Suppressor macrophage treated with lipopolysaccharide for 1 hour (primary cell): ENCODE data around the gene DDX53.

Experiments
- DNase-seq, 3 donors: peaks; one replicate each; pipeline ENCODE4 v3.0.0-alpha.2; 2020 to 2022

DDX53 gene

GRCh38 chrX:22999696-23000223, at the start of gene DDX53:
Gene DDX53, plus strand, starts transcription at chrX:22999960. Its CDS starts 98 bp downstream, at chrX:23000058.
- no peak for DNase-seq

GRCh38 chrX:22950269-22951266, 49.2 kb upstream of the DDX53 start:
- DNase-seq: peak; percentile 3 to 21 (median 10)

- DNase-seq: peak in 1 of 3 donors; percentile 5
Measured at GRCh38 chrX:22952010-22952409, 47.8 kb upstream of the DDX53 start.

GRCh38 chrX:22958250-22958649, 41.5 kb upstream of the DDX53 start:
- no peak for DNase-seq

GRCh38 chrX:22959204-22959920, 40.4 kb upstream of the DDX53 start:
- no peak for DNase-seq

- DNase-seq: no peak
Measured at GRCh38 chrX:22963196-22963595, 36.6 kb upstream of the DDX53 start.

GRCh38 chrX:22968494-22968893, 31.3 kb upstream of the DDX53 start:
- DNase-seq: no peak

GRCh38 chrX:22969411-22969810, 30.3 kb upstream of the DDX53 start:
- DNase-seq: no peak

GRCh38 chrX:22970861-22971260, 28.9 kb upstream of the DDX53 start:
- DNase-seq: no peak

- DNase-seq: no peak
Measured at GRCh38 chrX:22974616-22975015, 25.1 kb upstream of the DDX53 start.

GRCh38 chrX:22975786-22976185, 24.0 kb upstream of the DDX53 start:
- DNase-seq: no peak

GRCh38 chrX:22985958-22986357, 13.8 kb upstream of the DDX53 start:
- no peak for DNase-seq

- no peak for DNase-seq
Measured at GRCh38 chrX:22987452-22987851, 12.3 kb upstream of the DDX53 start.

GRCh38 chrX:23003116-23003515, 3.4 kb downstream of the DDX53 start:
- peak; percentile 5 to 32 (median 8) for DNase-seq

- DNase-seq: peak in 2 of 3 donors; percentile 0 to 8
Measured at GRCh38 chrX:23008431-23009099, 8.8 kb downstream of the DDX53 start.

- DNase-seq: peak in 2 of 3 donors; percentile 5 to 7
Measured at GRCh38 chrX:23012162-23012561, 12.4 kb downstream of the DDX53 start.

- DNase-seq: no peak
Measured at GRCh38 chrX:23012636-23013035, 12.9 kb downstream of the DDX53 start.

GRCh38 chrX:23013366-23013765, 13.6 kb downstream of the DDX53 start:
- no peak for DNase-seq

GRCh38 chrX:23031600-23031999, 31.8 kb downstream of the DDX53 start:
- no peak for DNase-seq

- no peak for DNase-seq
Measured at GRCh38 chrX:23035493-23035892, 35.7 kb downstream of the DDX53 start.

GRCh38 chrX:23046443-23046842, 46.7 kb downstream of the DDX53 start:
- DNase-seq: no peak

GRCh38 chrX:23048806-23049573, 49.2 kb downstream of the DDX53 start:
- DNase-seq: no peak
